Mononuclear cell (primary cell): ENCODE data around the gene PSME3IP1. TPM values are rescaled to one million over a fixed set of nuclear protein-coding genes. Genes with fewer than 3 reads are reported as not detected.
"Not testable (repeated sequence)": the region's sequence is repeated elsewhere in the genome, so short reads cannot be mapped to it uniquely, and the experiment has no call there.

ENCODE experiments used
- H3K27me3 ChIP-seq: 2 replicates; pipeline ENCODE4 v1.6.0; 2011; ENCODE audit warnings: low read length, control low read depth; ENCODE audit not compliant: insufficient read depth
- H3K4me1 ChIP-seq: 2 replicates; pipeline ENCODE4 v1.5.1; 2011; ENCODE audit warnings: mild to moderate bottlenecking, low read length, control low read depth; ENCODE audit not compliant: insufficient read depth
- H3K4me3 ChIP-seq: 2 replicates; pipeline ENCODE4 v1.5.1; 2011; ENCODE audit warnings: mild to moderate bottlenecking, low read length, moderate library complexity
- H3K9me3 ChIP-seq: 2 replicates; pipeline ENCODE4 v1.5.1; 2011; ENCODE audit warnings: low read depth, mild to moderate bottlenecking, control low read depth, low read length
- total RNA-seq: library from RNA; depleted of rRNA; stranded (reverse); fragments of >200 nt; gene quantifications from one replicate; pipeline ENCODE4 v1.2.3, GENCODE V29; 2012

The PSME3IP1 gene
- total RNA-seq, 1 donor, result 75.2 TPM

GRCh38 chr16:57187902-57188710 is 2.3 kb upstream of the PSME3IP1 start:
- not testable (repeated sequence) for H3K27me3 ChIP-seq, H3K4me3 ChIP-seq, H3K9me3 ChIP-seq
- H3K4me1 ChIP-seq, result peaks cover 42% of the 10 kb centered on the region

DNA sequence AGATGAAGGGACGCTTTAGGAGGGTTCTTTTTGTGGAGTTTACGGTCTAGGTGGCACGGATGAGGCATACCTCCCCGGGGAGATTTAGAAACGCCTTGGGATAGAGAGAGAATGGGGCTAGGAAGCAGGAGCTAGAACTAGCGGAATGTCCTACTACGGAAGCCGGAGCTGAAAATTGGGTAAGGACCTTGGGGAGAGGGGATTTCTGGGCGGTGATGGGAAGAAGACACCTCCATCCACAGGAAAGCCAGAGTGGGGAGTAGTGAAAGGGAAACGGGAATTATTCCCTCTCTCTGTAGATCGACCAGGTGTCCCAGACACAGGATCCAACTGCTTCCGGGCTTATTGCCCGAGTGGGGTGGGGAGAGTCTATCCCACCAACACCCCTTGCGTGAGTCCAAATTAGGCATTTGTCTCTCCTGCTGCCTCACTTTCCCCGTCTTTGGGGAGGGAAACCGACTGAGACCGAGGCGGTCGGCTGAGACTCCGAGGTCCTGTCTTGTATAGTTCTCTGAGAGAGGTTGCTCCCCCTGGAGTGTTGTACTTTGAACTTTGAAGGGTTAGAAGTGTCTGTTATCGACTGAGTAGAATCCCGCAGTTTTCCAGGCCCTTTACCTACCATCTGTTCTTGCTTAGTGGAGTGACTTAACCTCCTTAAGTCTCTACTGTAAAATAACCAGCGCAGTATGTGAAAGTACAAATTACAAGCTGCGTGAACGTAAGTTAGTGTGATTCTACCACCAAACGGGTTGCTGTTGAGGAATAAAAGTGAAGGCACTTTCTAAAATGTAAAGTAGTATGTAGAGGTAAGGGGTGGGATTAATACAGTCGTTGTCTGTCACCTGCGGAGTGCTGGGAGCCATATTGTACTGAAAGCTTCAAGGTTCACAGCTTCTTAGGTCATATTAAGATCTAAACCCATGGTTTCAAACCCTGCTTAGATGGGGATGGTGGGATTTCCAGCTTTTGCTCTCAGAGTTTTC is 1.3 kb upstream of the PSME3IP1 start:
- H3K4me3 ChIP-seq, result peak overlapping the region; percentile 97
- H3K9me3 ChIP-seq, result no peaks in the 10 kb centered on the region
- peaks cover 38% of the 10 kb centered on the region for H3K4me1 ChIP-seq
- no peaks in the 10 kb centered on the region for H3K27me3 ChIP-seq

DNA sequence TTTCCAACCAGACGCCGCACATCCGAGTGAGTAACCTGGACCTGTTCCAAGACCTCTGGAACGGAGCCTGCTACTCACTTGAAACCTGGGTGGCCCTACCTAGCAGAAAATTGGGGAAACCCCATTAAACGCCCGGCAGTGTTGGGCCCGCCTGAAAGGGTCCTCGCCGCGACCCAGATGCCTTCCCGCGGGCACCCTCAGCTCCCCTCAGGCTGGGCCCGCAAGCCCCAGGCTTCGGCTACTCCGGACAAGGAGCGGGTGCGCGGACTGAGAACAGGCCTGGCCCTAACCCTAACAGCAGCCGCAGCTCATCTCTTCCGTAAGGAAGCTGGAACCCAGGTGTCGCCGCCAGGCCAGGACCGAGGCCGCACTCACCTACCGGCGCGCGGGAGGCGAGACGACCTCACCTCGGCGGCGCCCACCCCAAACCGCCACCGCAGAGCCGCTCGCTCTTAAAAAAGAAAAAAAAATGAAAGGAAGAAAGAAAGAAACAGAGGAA is 344 bp downstream of the PSME3IP1 start:
- Histone ChIP-seq H3K9me3 (no peaks in the 10 kb centered on the region), H3K4me3 (peak overlapping the region; percentile 97), H3K27me3 (no peaks in the 10 kb centered on the region), H3K4me1 (peaks cover 38% of the 10 kb centered on the region)

- Histone ChIP-seq H3K4me1 (peaks cover 35% of the 10 kb centered on the region), H3K4me3 (peak overlapping the region; percentile 97), H3K9me3 (no peaks in the 10 kb centered on the region), H3K27me3 (no peaks in the 10 kb centered on the region)
Observed at GRCh38 chr16:57184887-57185445, 873 bp downstream of the PSME3IP1 start.

DNA sequence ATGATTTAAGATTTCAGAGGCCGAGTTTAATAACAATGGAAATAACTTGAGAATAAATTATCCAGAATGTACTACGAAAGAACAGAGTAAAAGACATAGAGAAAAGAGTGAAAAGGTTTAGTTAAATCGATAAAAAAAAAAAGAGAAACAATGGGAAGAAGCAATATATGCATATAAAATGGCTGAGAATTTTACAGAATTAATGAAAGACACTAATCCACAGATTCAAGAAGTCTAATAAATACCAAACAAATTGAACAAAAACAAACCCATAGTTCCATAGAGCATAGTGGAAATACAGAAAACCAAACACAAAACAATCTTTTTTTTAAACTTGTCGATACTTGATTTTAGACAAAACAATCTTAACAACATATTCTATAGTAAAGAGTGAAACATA is 1.7 kb downstream of the PSME3IP1 start:
- peaks cover 33% of the 10 kb centered on the region for H3K4me1 ChIP-seq
- no peak overlapping the region for H3K4me3 ChIP-seq
- no peaks in the 10 kb centered on the region for H3K27me3 ChIP-seq
- H3K9me3 ChIP-seq, result no peaks in the 10 kb centered on the region

- H3K4me3 ChIP-seq, result no peak overlapping the region
- H3K4me1 ChIP-seq, result peaks cover 7% of the 10 kb centered on the region
- H3K9me3 ChIP-seq, result no peaks in the 10 kb centered on the region
- no peaks in the 10 kb centered on the region for H3K27me3 ChIP-seq
Observed at GRCh38 chr16:57179215-57179828, 6.5 kb downstream of the PSME3IP1 start.

GRCh38 chr16:57178793-57179212 is 7.0 kb downstream of the PSME3IP1 start:
- peaks cover 7% of the 10 kb centered on the region for H3K4me1 ChIP-seq
- no peaks in the 10 kb centered on the region for H3K9me3 ChIP-seq
- H3K27me3 ChIP-seq, result no peaks in the 10 kb centered on the region
- H3K4me3 ChIP-seq, result no peak overlapping the region

GRCh38 chr16:57178196-57178595 is 7.6 kb downstream of the PSME3IP1 start:
- Histone ChIP-seq H3K4me3 (no peak overlapping the region), H3K27me3 (no peaks in the 10 kb centered on the region), H3K4me1 (peaks cover under 1% of the 10 kb centered on the region), H3K9me3 (no peaks in the 10 kb centered on the region)

DNA sequence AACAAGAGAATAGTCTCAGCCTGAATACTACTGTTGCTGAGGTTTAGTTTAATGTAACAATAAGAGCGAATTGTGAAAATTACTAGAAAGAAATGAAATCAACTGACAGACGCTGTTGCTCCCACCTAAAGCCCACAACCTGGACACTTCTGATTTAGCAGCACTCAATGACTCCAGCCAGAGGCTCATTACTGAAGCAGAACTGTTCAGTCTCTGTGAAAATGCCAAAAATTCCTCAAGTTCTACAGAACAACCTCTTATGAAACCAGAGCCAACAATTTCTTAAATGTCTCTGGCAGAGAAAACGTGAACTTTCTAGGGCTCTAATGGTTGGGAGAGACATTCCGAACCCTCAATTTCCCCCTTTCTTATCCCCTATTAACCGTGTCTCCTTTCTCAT is 9.9 kb downstream of the PSME3IP1 start:
- Histone ChIP-seq H3K9me3 (no peaks in the 10 kb centered on the region), H3K27me3 (no peaks in the 10 kb centered on the region), H3K4me3 (no peak overlapping the region), H3K4me1 (no peaks in the 10 kb centered on the region)

DNA sequence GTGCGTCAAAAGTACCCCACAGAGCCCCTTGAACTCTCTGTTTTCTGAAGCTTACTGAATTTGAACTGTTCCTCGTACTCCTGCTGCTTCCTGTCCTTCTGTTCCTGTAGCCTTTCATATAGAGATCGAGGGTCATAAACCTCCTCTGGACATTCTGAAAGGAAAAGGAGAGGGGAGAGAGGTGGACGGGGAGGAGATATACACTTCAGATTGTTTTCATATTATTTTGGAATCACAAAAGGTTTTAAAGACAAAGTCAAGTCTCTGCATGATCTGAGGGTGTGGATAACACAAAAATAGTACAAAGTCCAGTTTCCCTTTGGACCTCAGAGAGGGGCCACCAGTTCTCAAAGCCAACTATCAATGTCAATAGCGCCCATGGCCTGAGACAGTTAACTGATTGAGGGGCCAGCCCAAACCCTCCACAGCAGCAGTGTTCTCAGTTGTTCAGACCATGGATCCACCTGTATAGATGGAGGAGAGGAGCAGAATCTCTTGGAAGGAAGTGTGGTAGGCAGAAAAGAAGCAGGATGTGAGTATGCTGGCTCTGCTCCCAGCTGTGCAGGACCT is 13.0 kb downstream of the PSME3IP1 start:
- peaks cover 4% of the 10 kb centered on the region for H3K4me1 ChIP-seq
- H3K9me3 ChIP-seq, result no peaks in the 10 kb centered on the region
- no peaks in the 10 kb centered on the region for H3K27me3 ChIP-seq
- H3K4me3 ChIP-seq, result no peak overlapping the region

GRCh38 chr16:57169327-57169726 is 16.5 kb downstream of the PSME3IP1 start:
- Histone ChIP-seq H3K4me3 (no peak overlapping the region), H3K4me1 (peaks cover 24% of the 10 kb centered on the region), H3K27me3 (no peaks in the 10 kb centered on the region), H3K9me3 (no peaks in the 10 kb centered on the region)

DNA sequence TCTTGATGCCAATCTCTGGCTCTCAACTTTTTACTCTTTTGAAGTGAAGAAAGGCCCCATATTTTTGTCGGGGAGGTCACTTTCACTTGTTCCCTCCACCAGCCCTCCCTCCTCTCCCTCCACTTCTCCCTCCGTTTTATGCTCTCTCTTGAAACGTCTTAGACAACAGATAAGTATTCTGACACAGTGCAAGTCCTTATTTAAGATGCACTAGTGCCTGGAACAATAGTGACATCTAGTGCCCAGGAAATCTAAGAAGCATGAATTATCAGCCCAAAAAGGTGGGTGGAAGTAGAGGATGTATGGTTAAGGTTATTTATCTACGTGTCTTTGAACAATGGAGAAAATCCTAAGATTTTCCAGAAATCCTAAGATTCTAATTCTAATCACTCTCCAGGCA is 17.9 kb downstream of the PSME3IP1 start:
- Histone ChIP-seq H3K4me1 (peaks cover 24% of the 10 kb centered on the region), H3K9me3 (no peaks in the 10 kb centered on the region), H3K4me3 (no peak overlapping the region), H3K27me3 (no peaks in the 10 kb centered on the region)

- H3K4me3 ChIP-seq, result no peak overlapping the region
- peaks cover 24% of the 10 kb centered on the region for H3K4me1 ChIP-seq
- H3K9me3 ChIP-seq, result no peaks in the 10 kb centered on the region
- H3K27me3 ChIP-seq, result no peaks in the 10 kb centered on the region
Observed at GRCh38 chr16:57167538-57167937, 18.3 kb downstream of the PSME3IP1 start.

DNA sequence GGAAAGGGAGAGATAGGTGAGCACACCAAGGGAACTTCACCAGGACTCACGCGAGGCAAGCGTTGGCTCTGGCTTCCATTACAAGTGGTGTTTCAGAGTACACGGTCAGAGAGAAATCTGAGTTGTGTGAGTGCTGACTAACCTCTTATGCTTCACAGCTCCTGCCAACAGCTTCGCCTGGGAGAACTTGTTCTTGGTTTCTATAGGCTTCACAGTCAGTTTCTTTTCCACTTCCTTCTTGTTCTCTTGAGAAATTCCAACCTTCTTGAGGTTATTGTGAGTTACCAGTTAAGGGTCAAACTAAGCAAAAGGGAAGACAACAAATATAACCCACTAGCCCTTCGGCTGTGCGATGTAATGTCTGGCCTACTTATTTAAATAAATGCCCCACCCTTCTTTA is 18.9 kb downstream of the PSME3IP1 start:
- no peak overlapping the region for H3K4me3 ChIP-seq
- peaks cover 24% of the 10 kb centered on the region for H3K4me1 ChIP-seq
- H3K27me3 ChIP-seq, result no peaks in the 10 kb centered on the region
- no peaks in the 10 kb centered on the region for H3K9me3 ChIP-seq
